Nephron progenitor cell (in vitro differentiated cells): ENCODE results near the gene OR51A4.

ENCODE experiments used
- DNase-seq: peaks from one replicate; pipeline ENCODE4 v3.0.0; 2021
- H3K27ac Mint-ChIP-seq: 2 replicates; pipeline ENCODE4 v1.8.0; 2021; ENCODE audit warnings: mild to moderate bottlenecking, moderate library complexity, mixed read lengths
- H3K27me3 Mint-ChIP-seq: 2 replicates; pipeline ENCODE4 v1.8.0; 2021; ENCODE audit warnings: mild to moderate bottlenecking, low read depth, mixed read lengths; ENCODE audit not compliant: poor library complexity
- H3K36me3 Mint-ChIP-seq: 2 replicates; pipeline ENCODE4 v1.8.0; 2021; ENCODE audit warnings: low read depth, mixed read lengths
- H3K4me1 Mint-ChIP-seq: 2 replicates; pipeline ENCODE4 v1.8.0; 2021; ENCODE audit warnings: mixed read lengths
- H3K4me3 Mint-ChIP-seq: 2 replicates; pipeline ENCODE4 v1.8.0; 2021; ENCODE audit warnings: mild to moderate bottlenecking, moderate library complexity, mixed read lengths
- H3K9me3 Mint-ChIP-seq: 2 replicates; pipeline ENCODE4 v1.8.0; 2021; ENCODE audit warnings: mild to moderate bottlenecking, moderate library complexity, mixed read lengths
- TF ChIP-seq, protein P1 (sequence below): fragments of 200-600 bp; sonication (generic); IDR thresholded peaks from 2 replicates; pipeline ENCODE4 v1.5.0; 2021; ENCODE audit warnings: antibody characterized with exemption

OR51A4 gene

DNA sequence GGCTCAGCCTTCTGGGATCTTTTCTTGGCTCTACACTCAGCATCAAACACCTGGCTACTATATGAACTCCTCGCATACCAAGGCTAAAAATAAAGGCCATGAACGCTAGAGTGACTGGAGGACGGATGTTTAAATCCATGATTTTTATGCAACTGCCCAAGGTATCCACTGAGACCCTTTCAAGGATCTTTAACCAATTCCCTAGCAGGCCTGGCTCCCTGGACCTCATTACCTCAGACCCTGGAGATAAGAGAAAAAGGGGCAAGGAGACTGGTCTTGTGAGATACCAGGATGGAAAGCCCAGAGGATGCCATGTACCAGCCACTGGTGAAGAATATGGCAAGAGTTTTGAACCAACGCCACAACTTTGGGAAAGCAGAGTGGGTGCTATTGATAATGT lies 28.2 kb downstream of the OR51A4 start, which contains the start of gene OR51G2:
TSS of gene OR51G2 (minus strand) at position 101 of the 400 bp plus-strand sequence. CDS start 3,687 bp downstream, outside the sequence.
- Mint-ChIP-seq H3K4me1 (peaks cover 6% of the 10 kb centered on the region), H3K27ac (no peak within 1 kb of the TSS), H3K9me3 (no peaks in the 10 kb centered on the region), H3K27me3 (peaks cover 9% of the 10 kb centered on the region), H3K4me3 (no peak within 1 kb of the TSS), H3K36me3 (no peaks in the 10 kb centered on the region)
- DNase-seq = no peak
- TF ChIP-seq, protein P1, sequence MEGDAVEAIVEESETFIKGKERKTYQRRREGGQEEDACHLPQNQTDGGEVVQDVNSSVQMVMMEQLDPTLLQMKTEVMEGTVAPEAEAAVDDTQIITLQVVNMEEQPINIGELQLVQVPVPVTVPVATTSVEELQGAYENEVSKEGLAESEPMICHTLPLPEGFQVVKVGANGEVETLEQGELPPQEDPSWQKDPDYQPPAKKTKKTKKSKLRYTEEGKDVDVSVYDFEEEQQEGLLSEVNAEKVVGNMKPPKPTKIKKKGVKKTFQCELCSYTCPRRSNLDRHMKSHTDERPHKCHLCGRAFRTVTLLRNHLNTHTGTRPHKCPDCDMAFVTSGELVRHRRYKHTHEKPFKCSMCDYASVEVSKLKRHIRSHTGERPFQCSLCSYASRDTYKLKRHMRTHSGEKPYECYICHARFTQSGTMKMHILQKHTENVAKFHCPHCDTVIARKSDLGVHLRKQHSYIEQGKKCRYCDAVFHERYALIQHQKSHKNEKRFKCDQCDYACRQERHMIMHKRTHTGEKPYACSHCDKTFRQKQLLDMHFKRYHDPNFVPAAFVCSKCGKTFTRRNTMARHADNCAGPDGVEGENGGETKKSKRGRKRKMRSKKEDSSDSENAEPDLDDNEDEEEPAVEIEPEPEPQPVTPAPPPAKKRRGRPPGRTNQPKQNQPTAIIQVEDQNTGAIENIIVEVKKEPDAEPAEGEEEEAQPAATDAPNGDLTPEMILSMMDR = no peak

DNA sequence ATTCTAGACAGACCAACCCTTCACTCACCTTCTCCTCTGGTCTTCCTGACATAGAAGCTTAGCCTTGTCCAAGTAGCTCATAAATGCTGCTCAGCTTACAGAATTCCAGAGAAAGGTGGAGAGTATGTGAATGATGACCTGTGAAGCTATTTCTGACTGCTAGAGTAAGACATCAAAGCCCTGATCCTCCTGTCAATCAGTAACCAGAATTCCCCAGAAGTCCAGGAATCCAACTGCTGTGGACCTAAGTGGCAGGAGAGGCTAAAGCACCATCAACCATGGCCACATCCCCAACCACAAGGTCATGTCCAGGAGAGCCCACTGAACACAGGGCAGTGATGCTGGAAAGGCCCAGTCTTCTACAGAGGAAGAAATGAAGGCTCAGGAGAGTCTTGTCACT lies 30.8 kb downstream of the OR51A4 start:
- H3K27ac Mint-ChIP-seq = no peak overlapping the region
- H3K9me3 Mint-ChIP-seq = no peaks in the 10 kb centered on the region
- TF ChIP-seq, protein P1 = no peak
- H3K36me3 Mint-ChIP-seq = no peaks in the 10 kb centered on the region
- DNase-seq = no peak
- H3K27me3 Mint-ChIP-seq = peaks cover 6% of the 10 kb centered on the region
- no peak overlapping the region for H3K4me3 Mint-ChIP-seq
- peaks cover 6% of the 10 kb centered on the region for H3K4me1 Mint-ChIP-seq

DNA sequence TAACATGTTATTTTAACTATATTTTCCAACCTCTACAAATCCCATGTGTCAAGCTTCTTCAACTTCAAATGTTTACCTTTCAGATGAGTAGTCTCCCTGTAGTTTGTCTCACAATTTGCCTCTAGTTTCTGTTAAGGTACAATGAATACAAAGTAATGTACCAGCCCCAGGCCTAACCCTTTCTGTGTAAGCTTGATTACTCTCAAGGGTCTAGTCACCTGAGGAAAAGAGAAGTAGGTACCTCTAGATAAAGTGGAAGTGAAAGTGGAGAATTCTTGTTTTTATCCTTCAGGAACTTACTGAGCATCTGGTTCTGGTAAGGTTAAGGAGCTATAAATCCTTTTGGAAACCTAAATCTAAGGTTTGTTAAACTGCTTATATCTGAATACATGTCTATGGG lies 43.9 kb downstream of the OR51A4 start, which contains the start of gene OR51A7:
TSS of gene OR51A7 (plus strand) at position 300 of the 400 bp plus-strand sequence. CDS start 3,587 bp downstream, outside the sequence.
- peaks cover 4% of the 10 kb centered on the region for H3K4me1 Mint-ChIP-seq
- H3K9me3 Mint-ChIP-seq = peaks cover 21% of the 10 kb centered on the region
- TF ChIP-seq, protein P1 = no peak
- DNase-seq = no peak
- peaks cover 16% of the 10 kb centered on the region for H3K36me3 Mint-ChIP-seq
- H3K27me3 Mint-ChIP-seq = no peaks in the 10 kb centered on the region
- H3K4me3 Mint-ChIP-seq = no peak within 1 kb of the TSS
- no peak within 1 kb of the TSS for H3K27ac Mint-ChIP-seq
